Urinary bladder (tissue), 4 donors: ENCODE results near the gene DDI2. TPM values are rescaled to one million over a fixed set of nuclear protein-coding genes. Genes with fewer than 3 reads are reported as not detected.
A peak's percentile ranks its signal among the peaks of the same experiment; 100 is the strongest.

ENCODE experiments used
- DNase-seq: peaks from one replicate; pipeline ENCODE4 v3.0.0-alpha.2; 2015; ENCODE audit errors: extremely low spot score
- H3K27ac ChIP-seq: one replicate; pipeline ENCODE4 v1.5.1; 2013; ENCODE audit warnings: low read depth, mild to moderate bottlenecking, moderate library complexity
- H3K36me3 ChIP-seq: one replicate; pipeline ENCODE4 v1.6.1; 2013; ENCODE audit warnings: mild to moderate bottlenecking, moderate library complexity; ENCODE audit not compliant: insufficient read depth
- H3K4me1 ChIP-seq: one replicate; pipeline ENCODE4 v1.6.1; 2013; ENCODE audit warnings: mild to moderate bottlenecking, moderate library complexity; ENCODE audit not compliant: insufficient read depth
- H3K4me3 ChIP-seq: one replicate; pipeline ENCODE4 v1.5.1; 2013; ENCODE audit warnings: low read depth, low read length
- WGBS: extraction: QIAGEN DNeasy Blood & Tissue Kit; methylation state at CpG from one replicate; pipeline ENCODE4 v1.1.7; 2013; 5-methylcytosine and 5-hydroxymethylcytosine counted together
- polyA plus RNA-seq: library from polyadenylated mRNA; stranded (reverse); fragments of 200-250 nt; gene quantifications from one replicate; pipeline ENCODE4 v1.2.3, GENCODE V29; 2013
- total RNA-seq: library from RNA; depleted of rRNA; stranded (reverse); fragments of >200 nt; gene quantifications from one replicate; pipeline ENCODE4 v1.2.3, GENCODE V29; 2014
- donor health status: healthy with polysubstance abuse.
- donor health status: healthy.

DDI2 gene
- total and polyA plus RNA-seq, 2 donors = 7.2 to 48.8 TPM

- Histone ChIP-seq H3K36me3 (no peaks in the 10 kb centered on the region), H3K4me3 (no peak overlapping the region), H3K27ac (no peak overlapping the region), H3K4me1 (no peaks in the 10 kb centered on the region)
- 39% methylated on average over 6 of the region's 6 CpGs for WGBS
- no peak for DNase-seq
Observed at GRCh38 chr1:15700508-15700907, 83.2 kb downstream of the DDI2 start.

DNA sequence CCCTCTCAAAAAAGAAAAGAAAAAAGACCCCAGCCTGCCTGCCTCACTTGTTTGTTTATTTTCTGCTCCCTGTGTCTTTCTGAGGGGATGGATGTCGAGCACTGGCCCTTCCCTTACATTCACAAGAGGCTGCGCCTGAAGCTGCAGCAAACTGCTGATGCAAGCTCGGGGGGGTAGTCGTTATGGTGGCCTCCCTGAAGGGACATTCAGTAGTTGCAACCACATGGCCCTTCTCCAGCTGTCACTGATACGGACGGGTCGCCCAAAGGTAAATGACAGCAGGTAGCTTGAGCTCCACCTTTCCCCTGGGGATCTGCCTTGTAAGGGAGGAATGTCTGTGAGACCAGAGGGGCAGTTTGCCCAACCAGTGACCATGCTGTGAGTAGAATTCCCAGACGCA lies 84.5 kb downstream of the DDI2 start:
- 91% methylated on average over 8 of the region's 8 CpGs for WGBS
- Histone ChIP-seq H3K4me1 (no peaks in the 10 kb centered on the region), H3K27ac (no peak overlapping the region)

GRCh38 chr1:15702722-15703550 lies 85.7 kb downstream of the DDI2 start:
- Histone ChIP-seq H3K4me3 (no peak overlapping the region), H3K27ac (peak overlapping the region; percentile 82), H3K4me1 (no peaks in the 10 kb centered on the region), H3K36me3 (no peaks in the 10 kb centered on the region)
- DNase-seq = no peak
- 60% methylated on average over 19 of the region's 19 CpGs for WGBS

More for the DNA sequence above, 84.5 kb downstream of the DDI2 start:
- no peaks in the 10 kb centered on the region for H3K36me3 ChIP-seq
- DNase-seq = no peak
- no peak overlapping the region for H3K4me3 ChIP-seq

GRCh38 chr1:15703562-15703961 lies 86.3 kb downstream of the DDI2 start:
- no peaks in the 10 kb centered on the region for H3K4me1 ChIP-seq
- no peaks in the 10 kb centered on the region for H3K36me3 ChIP-seq
- peak overlapping the region; percentile 82 for H3K27ac ChIP-seq
- 21% methylated on average over 9 of the region's 9 CpGs for WGBS
- peak; percentile 66 for DNase-seq
- no peak overlapping the region for H3K4me3 ChIP-seq

GRCh38 chr1:15704526-15705183 lies 87.4 kb downstream of the DDI2 start:
- WGBS = 69% methylated on average over 17 of the region's 17 CpGs
- DNase-seq = no peak
- Histone ChIP-seq H3K4me1 (no peaks in the 10 kb centered on the region), H3K36me3 (no peaks in the 10 kb centered on the region), H3K4me3 (no peak overlapping the region), H3K27ac (peak overlapping the region; percentile 13)

DNA sequence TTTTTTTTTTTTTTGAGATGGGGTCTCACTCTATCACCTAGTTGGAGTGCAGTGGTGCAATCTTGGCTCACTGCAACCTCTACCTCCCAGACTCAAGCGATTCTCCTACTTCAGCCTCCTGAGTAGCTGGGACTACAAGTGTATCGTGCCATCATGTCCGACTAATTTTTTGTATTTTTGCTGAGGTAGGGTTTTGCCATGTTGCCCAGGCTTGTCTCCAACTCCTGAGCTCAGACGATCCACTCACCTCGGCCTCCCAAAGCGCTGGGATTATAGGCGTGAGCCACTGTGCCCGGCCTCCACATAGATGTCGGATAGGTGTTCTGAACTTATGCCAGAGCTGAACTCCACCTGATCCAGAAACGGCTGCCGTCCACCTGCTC lies 87.9 kb downstream of the DDI2 start:
- no peak overlapping the region for H3K4me3 ChIP-seq
- no peaks in the 10 kb centered on the region for H3K4me1 ChIP-seq
- H3K36me3 ChIP-seq = no peaks in the 10 kb centered on the region
- H3K27ac ChIP-seq = no peak overlapping the region
- no peak for DNase-seq
- 93% methylated on average over 11 of the region's 11 CpGs for WGBS

DNA sequence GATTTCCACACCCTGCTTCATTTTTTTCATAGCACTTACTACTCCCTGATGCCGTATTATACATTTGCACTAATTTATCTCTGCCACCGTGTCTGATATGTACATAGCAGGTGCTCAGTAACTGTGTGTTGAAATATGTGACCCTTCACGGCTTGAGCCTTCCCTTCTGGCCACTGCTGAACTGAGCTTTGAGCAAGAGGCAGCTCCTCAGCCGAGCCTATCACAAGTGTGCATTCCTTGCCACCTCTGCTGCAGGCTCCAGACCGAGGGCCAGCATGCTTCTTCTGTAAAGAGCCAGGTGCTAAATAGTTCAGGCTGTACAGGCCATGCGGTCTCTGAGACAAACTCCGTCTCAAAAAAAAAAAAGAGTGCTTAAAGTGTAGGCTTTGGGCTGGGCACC lies 89.5 kb downstream of the DDI2 start:
- DNase-seq = no peak
- Histone ChIP-seq H3K27ac (no peak overlapping the region), H3K36me3 (no peaks in the 10 kb centered on the region), H3K4me3 (no peak overlapping the region), H3K4me1 (no peaks in the 10 kb centered on the region)
- 79% methylated on average over 7 of the region's 7 CpGs for WGBS

GRCh38 chr1:15707239-15707925 lies 90.1 kb downstream of the DDI2 start:
- Histone ChIP-seq H3K27ac (no peak overlapping the region), H3K4me3 (no peak overlapping the region), H3K36me3 (no peaks in the 10 kb centered on the region), H3K4me1 (no peaks in the 10 kb centered on the region)
- no peak for DNase-seq
- 73% methylated on average over 8 of the region's 8 CpGs for WGBS

DNA sequence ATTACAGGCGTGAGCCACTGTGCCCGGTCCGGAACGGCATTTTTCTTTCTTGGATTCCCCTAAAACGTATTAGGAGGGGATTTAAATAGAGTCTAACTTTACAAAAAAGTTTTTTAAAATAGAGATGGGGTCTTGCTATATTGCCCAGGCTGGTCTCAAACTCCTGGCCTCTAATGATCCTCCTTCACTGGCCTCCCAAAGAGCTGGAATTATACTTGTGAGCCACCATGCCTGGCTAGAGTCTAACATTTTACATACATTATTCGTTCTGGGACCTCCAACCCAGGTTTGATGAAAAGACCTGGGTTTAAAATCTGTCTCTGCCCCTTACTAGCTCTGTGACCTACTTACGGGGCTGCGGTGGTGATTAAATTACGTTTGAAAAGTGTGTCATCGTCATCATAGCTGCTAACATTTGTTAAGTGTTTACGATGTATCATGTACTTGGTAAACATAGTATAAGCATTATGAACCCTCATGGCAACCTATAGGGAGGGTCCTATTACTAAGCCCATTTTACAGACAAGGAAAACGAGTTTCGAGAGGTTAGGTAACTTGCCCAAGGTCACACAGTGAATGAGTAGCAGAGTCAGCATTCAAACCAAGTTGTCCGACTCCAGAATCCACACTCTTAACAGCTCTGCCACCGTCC lies 91.4 kb downstream of the DDI2 start:
- H3K4me1 ChIP-seq = no peaks in the 10 kb centered on the region
- 85% methylated on average over 15 of the region's 15 CpGs for WGBS
- no peak overlapping the region for H3K27ac ChIP-seq

DNA sequence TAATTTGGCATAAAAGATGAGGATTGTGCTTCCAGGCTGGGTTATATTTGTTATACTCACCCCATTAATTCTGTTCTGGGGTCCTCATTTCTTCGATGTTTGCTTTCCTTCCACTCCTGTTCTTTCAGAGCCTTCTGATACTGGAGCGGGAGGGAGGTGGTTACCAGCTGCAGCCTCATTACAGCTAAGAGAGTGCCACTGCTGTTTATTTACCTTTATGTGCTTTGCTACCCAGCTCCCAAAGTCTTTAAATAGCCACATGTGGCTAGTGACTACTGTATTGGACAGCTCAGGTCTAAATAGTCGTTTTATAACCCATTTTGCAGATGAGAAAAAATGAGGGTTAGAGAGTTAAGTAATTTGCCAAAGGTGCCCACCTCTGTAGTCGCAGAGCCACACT lies 92.0 kb downstream of the DDI2 start:
- DNase-seq = no peak
- WGBS = 97% methylated on average over 4 of the region's 4 CpGs
- Histone ChIP-seq H3K4me3 (no peak overlapping the region), H3K4me1 (no peaks in the 10 kb centered on the region), H3K27ac (no peak overlapping the region), H3K36me3 (no peaks in the 10 kb centered on the region)

More for the DNA sequence above, 91.4 kb downstream of the DDI2 start:
- no peaks in the 10 kb centered on the region for H3K36me3 ChIP-seq
- H3K4me3 ChIP-seq = no peak overlapping the region
- no peak for DNase-seq

GRCh38 chr1:15712168-15712567 lies 94.9 kb downstream of the DDI2 start:
- DNase-seq = no peak
- 81% methylated on average over 4 of the region's 4 CpGs for WGBS
- Histone ChIP-seq H3K36me3 (no peaks in the 10 kb centered on the region), H3K4me1 (no peaks in the 10 kb centered on the region), H3K27ac (no peak overlapping the region), H3K4me3 (no peak overlapping the region)

DNA sequence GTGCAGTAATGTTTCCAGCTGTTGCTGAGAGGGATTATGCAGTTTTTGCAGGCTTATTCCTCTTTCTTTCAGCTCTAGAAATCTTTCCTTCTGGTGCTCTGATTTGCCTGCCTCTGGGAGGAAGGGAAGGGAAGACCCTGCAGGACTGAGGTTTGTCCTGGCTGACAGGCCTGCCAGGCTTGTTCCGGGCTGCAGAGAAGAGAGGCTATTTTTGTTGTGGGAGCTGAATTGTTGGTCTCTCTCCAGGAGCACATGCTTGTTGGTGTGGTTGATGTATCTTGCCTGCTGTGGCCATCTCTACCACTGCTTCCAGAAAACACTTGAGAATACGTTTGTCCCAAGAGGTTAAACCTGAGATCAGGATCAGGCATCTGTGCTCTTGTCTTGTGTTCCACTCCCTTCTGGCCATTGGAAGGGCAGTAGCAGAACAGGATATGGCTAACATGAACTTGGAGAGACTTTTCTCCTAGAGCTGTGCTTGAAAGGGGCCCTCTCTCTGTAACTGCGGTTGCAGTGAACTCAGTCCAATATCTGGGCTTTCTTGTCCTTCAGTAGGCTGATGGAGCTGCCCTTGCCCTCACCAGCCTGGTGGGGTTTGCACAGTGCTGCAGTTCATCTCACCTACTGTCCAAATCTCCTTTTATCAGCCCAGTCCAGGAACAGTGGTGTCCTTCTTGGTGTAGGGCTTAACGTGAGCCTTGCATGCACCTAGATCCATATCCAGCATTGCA lies 97.3 kb downstream of the DDI2 start:
- Histone ChIP-seq H3K36me3 (no peaks in the 10 kb centered on the region), H3K4me1 (no peaks in the 10 kb centered on the region), H3K4me3 (no peak overlapping the region), H3K27ac (peak overlapping the region; percentile 12)
- 34% methylated on average over 4 of the region's 4 CpGs for WGBS
- no peak for DNase-seq
